ENCODE measurements around the gene CSTB.

The CSTB gene

GRCh38 chr21:43783098-43783700 is 7.1 kb upstream of the CSTB start:
- H3K9ac ChIP-seq (ENCODE audit: low read length), result no peak overlapping the region
- H3K27me3 ChIP-seq (replicated peaks; ENCODE audit: control insufficient read depth, insufficient read depth, low read length), result no peaks in the 10 kb centered on the region
- no peaks in the 10 kb centered on the region for H3K9me3 ChIP-seq (ENCODE audit: control insufficient read depth, low read length)
- H3K4me3 ChIP-seq (ENCODE audit: low read length), result no peak overlapping the region
- H3K4me1 ChIP-seq (ENCODE audit: control insufficient read depth, insufficient read depth, low read length), result peaks cover 14% of the 10 kb centered on the region
- peak; percentile 50 for DNase-seq (ENCODE audit: low read depth)
- no peaks in the 10 kb centered on the region for H3K36me3 ChIP-seq (ENCODE audit: control insufficient read depth, insufficient read depth, low read length, severe bottlenecking)

- no peak overlapping the region for H3K9ac ChIP-seq (ENCODE audit: low read length)
- H3K4me3 ChIP-seq (ENCODE audit: low read length), result no peak overlapping the region
- H3K27me3 ChIP-seq (replicated peaks; ENCODE audit: control insufficient read depth, insufficient read depth, low read length), result no peaks in the 10 kb centered on the region
- no peaks in the 10 kb centered on the region for H3K36me3 ChIP-seq (ENCODE audit: control insufficient read depth, insufficient read depth, low read length, severe bottlenecking)
- no peak for DNase-seq (ENCODE audit: low read depth)
- H3K9me3 ChIP-seq (ENCODE audit: control insufficient read depth, low read length), result no peaks in the 10 kb centered on the region
- peaks cover 14% of the 10 kb centered on the region for H3K4me1 ChIP-seq (ENCODE audit: control insufficient read depth, insufficient read depth, low read length)
Observed at GRCh38 chr21:43782431-43783097, 6.5 kb upstream of the CSTB start.

- Histone ChIP-seq H3K36me3 (ENCODE audit: control insufficient read depth, insufficient read depth, low read length, severe bottlenecking) (no peaks in the 10 kb centered on the region), H3K27me3 (replicated peaks; ENCODE audit: control insufficient read depth, insufficient read depth, low read length) (no peaks in the 10 kb centered on the region), H3K4me3 (ENCODE audit: low read length) (no peak overlapping the region), H3K9me3 (ENCODE audit: control insufficient read depth, low read length) (no peaks in the 10 kb centered on the region), H3K9ac (ENCODE audit: low read length) (no peak overlapping the region), H3K4me1 (ENCODE audit: control insufficient read depth, insufficient read depth, low read length) (peaks cover 14% of the 10 kb centered on the region)
- no peak for DNase-seq (ENCODE audit: low read depth)
Observed at GRCh38 chr21:43781846-43782245, 5.7 kb upstream of the CSTB start.

GRCh38 chr21:43779660-43780059 is 3.6 kb upstream of the CSTB start:
- no peak overlapping the region for H3K9ac ChIP-seq (ENCODE audit: low read length)
- H3K4me3 ChIP-seq (ENCODE audit: low read length), result no peak overlapping the region
- DNase-seq (ENCODE audit: low read depth), result no peak
- H3K9me3 ChIP-seq (ENCODE audit: control insufficient read depth, low read length), result no peaks in the 10 kb centered on the region
- H3K36me3 ChIP-seq (ENCODE audit: control insufficient read depth, insufficient read depth, low read length, severe bottlenecking), result no peaks in the 10 kb centered on the region
- H3K4me1 ChIP-seq (ENCODE audit: control insufficient read depth, insufficient read depth, low read length), result peaks cover 20% of the 10 kb centered on the region
- H3K27me3 ChIP-seq (replicated peaks; ENCODE audit: control insufficient read depth, insufficient read depth, low read length), result no peaks in the 10 kb centered on the region

GRCh38 chr21:43778469-43779335 is 2.6 kb upstream of the CSTB start:
- DNase-seq (ENCODE audit: low read depth), result no peak
- Histone ChIP-seq H3K9ac (ENCODE audit: low read length) (no peak overlapping the region), H3K36me3 (ENCODE audit: control insufficient read depth, insufficient read depth, low read length, severe bottlenecking) (peaks cover 9% of the 10 kb centered on the region), H3K4me1 (ENCODE audit: control insufficient read depth, insufficient read depth, low read length) (peaks cover 24% of the 10 kb centered on the region), H3K9me3 (ENCODE audit: control insufficient read depth, low read length) (no peaks in the 10 kb centered on the region), H3K27me3 (replicated peaks; ENCODE audit: control insufficient read depth, insufficient read depth, low read length) (no peaks in the 10 kb centered on the region), H3K4me3 (ENCODE audit: low read length) (no peak overlapping the region)

GRCh38 chr21:43777953-43778352 is 1.8 kb upstream of the CSTB start:
- no peak for DNase-seq (ENCODE audit: low read depth)
- H3K4me3 ChIP-seq (ENCODE audit: low read length), result no peak overlapping the region
- no peaks in the 10 kb centered on the region for H3K27me3 ChIP-seq (replicated peaks; ENCODE audit: control insufficient read depth, insufficient read depth, low read length)
- H3K9ac ChIP-seq (ENCODE audit: low read length), result no peak overlapping the region
- H3K36me3 ChIP-seq (ENCODE audit: control insufficient read depth, insufficient read depth, low read length, severe bottlenecking), result peaks cover 17% of the 10 kb centered on the region
- H3K4me1 ChIP-seq (ENCODE audit: control insufficient read depth, insufficient read depth, low read length), result peaks cover 17% of the 10 kb centered on the region
- H3K9me3 ChIP-seq (ENCODE audit: control insufficient read depth, low read length), result no peaks in the 10 kb centered on the region

GRCh38 chr21:43775190-43775589 is 918 bp downstream of the CSTB start:
- H3K9me3 ChIP-seq (ENCODE audit: control insufficient read depth, low read length), result no peaks in the 10 kb centered on the region
- DNase-seq (ENCODE audit: low read depth), result no peak
- peak overlapping the region; percentile 97 for H3K9ac ChIP-seq (ENCODE audit: low read length)
- peaks cover 23% of the 10 kb centered on the region for H3K36me3 ChIP-seq (ENCODE audit: control insufficient read depth, insufficient read depth, low read length, severe bottlenecking)
- peaks cover 14% of the 10 kb centered on the region for H3K4me1 ChIP-seq (ENCODE audit: control insufficient read depth, insufficient read depth, low read length)
- peak overlapping the region; percentile 96 for H3K4me3 ChIP-seq (ENCODE audit: low read length)
- H3K27me3 ChIP-seq (replicated peaks; ENCODE audit: control insufficient read depth, insufficient read depth, low read length), result no peaks in the 10 kb centered on the region

- Histone ChIP-seq H3K4me3 (ENCODE audit: low read length) (peak overlapping the region; percentile 96), H3K27me3 (replicated peaks; ENCODE audit: control insufficient read depth, insufficient read depth, low read length) (no peaks in the 10 kb centered on the region), H3K9me3 (ENCODE audit: control insufficient read depth, low read length) (no peaks in the 10 kb centered on the region), H3K9ac (ENCODE audit: low read length) (no peak overlapping the region), H3K4me1 (ENCODE audit: control insufficient read depth, insufficient read depth, low read length) (peaks cover 14% of the 10 kb centered on the region), H3K36me3 (ENCODE audit: control insufficient read depth, insufficient read depth, low read length, severe bottlenecking) (peaks cover 23% of the 10 kb centered on the region)
- no peak for DNase-seq (ENCODE audit: low read depth)
Observed at GRCh38 chr21:43774163-43774562, 1.9 kb downstream of the CSTB start.

- DNase-seq (ENCODE audit: low read depth), result no peak
- no peaks in the 10 kb centered on the region for H3K27me3 ChIP-seq (replicated peaks; ENCODE audit: control insufficient read depth, insufficient read depth, low read length)
- H3K9me3 ChIP-seq (ENCODE audit: control insufficient read depth, low read length), result no peaks in the 10 kb centered on the region
- no peak overlapping the region for H3K9ac ChIP-seq (ENCODE audit: low read length)
- no peak overlapping the region for H3K4me3 ChIP-seq (ENCODE audit: low read length)
- peaks cover 28% of the 10 kb centered on the region for H3K4me1 ChIP-seq (ENCODE audit: control insufficient read depth, insufficient read depth, low read length)
- peaks cover 23% of the 10 kb centered on the region for H3K36me3 ChIP-seq (ENCODE audit: control insufficient read depth, insufficient read depth, low read length, severe bottlenecking)
Observed at GRCh38 chr21:43772425-43772821, 3.7 kb downstream of the CSTB start.

GRCh38 chr21:43771698-43772424 is 4.2 kb downstream of the CSTB start:
- peaks cover 29% of the 10 kb centered on the region for H3K4me1 ChIP-seq (ENCODE audit: control insufficient read depth, insufficient read depth, low read length)
- no peak overlapping the region for H3K4me3 ChIP-seq (ENCODE audit: low read length)
- H3K27me3 ChIP-seq (replicated peaks; ENCODE audit: control insufficient read depth, insufficient read depth, low read length), result no peaks in the 10 kb centered on the region
- DNase-seq (ENCODE audit: low read depth), result no peak
- peaks cover 23% of the 10 kb centered on the region for H3K36me3 ChIP-seq (ENCODE audit: control insufficient read depth, insufficient read depth, low read length, severe bottlenecking)
- no peaks in the 10 kb centered on the region for H3K9me3 ChIP-seq (ENCODE audit: control insufficient read depth, low read length)
- no peak overlapping the region for H3K9ac ChIP-seq (ENCODE audit: low read length)

- peaks cover 23% of the 10 kb centered on the region for H3K36me3 ChIP-seq (ENCODE audit: control insufficient read depth, insufficient read depth, low read length, severe bottlenecking)
- no peaks in the 10 kb centered on the region for H3K27me3 ChIP-seq (replicated peaks; ENCODE audit: control insufficient read depth, insufficient read depth, low read length)
- no peaks in the 10 kb centered on the region for H3K9me3 ChIP-seq (ENCODE audit: control insufficient read depth, low read length)
- peaks cover 29% of the 10 kb centered on the region for H3K4me1 ChIP-seq (ENCODE audit: control insufficient read depth, insufficient read depth, low read length)
- no peak overlapping the region for H3K9ac ChIP-seq (ENCODE audit: low read length)
- DNase-seq (ENCODE audit: low read depth), result no peak
- H3K4me3 ChIP-seq (ENCODE audit: low read length), result no peak overlapping the region
Observed at GRCh38 chr21:43771199-43771675, 4.9 kb downstream of the CSTB start.

All from adipocyte (in vitro differentiated cells).